ENCODE results near the gene FADS1. TPM values are rescaled to one million over a fixed set of nuclear protein-coding genes. Genes with fewer than 3 reads are reported as not detected.

The FADS1 gene
- total and polyA plus RNA-seq, 2 donors (not counting 3 experiments of a cell fraction or from before 2014, with no cell fraction given) = 110 to 121 TPM

DNA sequence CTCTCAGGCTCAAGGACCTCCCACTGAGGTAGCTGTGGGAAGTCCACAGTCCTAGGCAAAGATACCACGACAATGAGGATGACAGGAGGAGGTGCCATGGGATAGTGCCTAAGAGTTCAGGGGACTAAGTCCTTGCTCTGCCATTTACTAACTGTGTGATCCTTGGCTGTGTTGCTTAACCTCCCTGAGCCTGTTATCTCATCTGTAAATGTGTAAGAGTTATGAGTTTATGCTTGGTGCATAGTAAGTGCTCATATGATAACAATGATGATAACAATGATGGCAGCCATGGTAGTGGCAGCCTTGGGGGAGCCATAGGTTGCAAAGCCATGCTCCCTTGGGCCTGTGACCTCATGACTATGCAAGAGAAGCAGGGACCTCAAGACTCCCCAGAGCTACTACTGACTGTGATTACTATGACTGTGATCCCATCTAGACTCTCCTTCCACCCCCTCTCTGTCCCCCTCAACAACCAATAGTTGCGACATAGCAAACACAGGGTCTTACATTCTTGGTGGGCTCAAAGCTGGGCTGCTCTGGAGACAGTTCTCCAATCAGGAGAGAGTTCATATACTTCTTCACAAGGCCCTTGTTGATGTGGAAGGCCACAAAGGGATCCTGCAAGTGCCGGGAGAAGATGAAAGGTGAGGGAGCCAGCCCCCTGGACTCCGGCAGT is 3.9 kb downstream of the FADS1 start:
- TF ChIP-seq FOS (IDR thresholded peaks at IDR 0.05; ENCODE audit: borderline replicate concordance, insufficient read depth, low read length) (no peak), GATA2 (IDR thresholded peaks at IDR 0.05; ENCODE audit: insufficient read depth, insufficient read length, low read depth, low read length) (no peak), MYC (IDR thresholded peaks at IDR 0.05; ENCODE audit: low read depth, low read length) (no peak), EZH2 (IDR thresholded peaks at IDR 0.05; ENCODE audit: borderline replicate concordance, low read depth, low read length, severe bottlenecking) (no peak)
- TF ChIP-seq, protein P1, sequence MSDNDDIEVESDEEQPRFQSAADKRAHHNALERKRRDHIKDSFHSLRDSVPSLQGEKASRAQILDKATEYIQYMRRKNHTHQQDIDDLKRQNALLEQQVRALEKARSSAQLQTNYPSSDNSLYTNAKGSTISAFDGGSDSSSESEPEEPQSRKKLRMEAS (IDR thresholded peaks at IDR 0.05; ENCODE audit: insufficient read depth, insufficient read length) = no peak
- no peaks in the 10 kb centered on the region for H3K9me1 ChIP-seq (replicated peaks; ENCODE audit: control insufficient read depth, extremely low read depth, insufficient read depth, low read length)
- intact Hi-C loops (cut with micrococcal nuclease) = no loop called here
- H3K79me2 ChIP-seq (ENCODE audit: control insufficient read depth, insufficient read depth, low read length) = peaks cover 20% of the 10 kb centered on the region
- H4K20me1 ChIP-seq (replicated peaks; ENCODE audit: control insufficient read depth, extremely low read depth, insufficient read depth, low read length) = no peaks in the 10 kb centered on the region
- DNase-seq (ENCODE audit: low read depth, low spot score) (no peak), FAIRE-seq (no peak)
- dilution Hi-C loops (cut with MboI; ENCODE audit: extremely low pct_ligation_motif_present, low sequenced_read_pairs) = no loop called here
- ChIA-PET CTCF (interaction anchor here (1.4 kb wide), 2 partner anchors 12 to 16 kb away, joined by 3 read pairs; no protein-coding TSS in a partner anchor), POLR2A (no interaction called here)
- H3K4me3 ChIP-seq (replicated peaks in 1 of 3; ENCODE audit: insufficient read depth in 1 of 3, low read depth in 1 of 3, low read length in 3 of 3) = no peak overlapping the region
- H3K27me3 ChIP-seq (ENCODE audit: control insufficient read depth in 2 of 2, insufficient read depth in 2 of 2, low read length in 2 of 2) = no peaks in the 10 kb centered on the region
- BruUV-seq (replicated peaks) = no TSS peak
- no peak overlapping the region for H3K9ac ChIP-seq (replicated peaks; ENCODE audit: extremely low read depth, insufficient read depth, low read length)
- H3K9me3 ChIP-seq (replicated peaks; ENCODE audit: control insufficient read depth, insufficient read depth, low read length) = no peaks in the 10 kb centered on the region
- no peak overlapping the region for H3K27ac ChIP-seq (ENCODE audit: insufficient read depth, low read depth, low read length)
- H3K4me2 ChIP-seq (ENCODE audit: insufficient read depth, low read length) = no peak overlapping the region
- H3K36me3 ChIP-seq (ENCODE audit: control insufficient read depth in 2 of 2, extremely low read depth in 1 of 2, insufficient read depth in 2 of 2, low read length in 2 of 2) = peaks cover 21 to 30% of the 10 kb centered on the region in 2 experiments
- no peak overlapping the region for H2AFZ ChIP-seq (ENCODE audit: low read depth, low read length)
- peaks cover 12% of the 10 kb centered on the region for H3K4me1 ChIP-seq (ENCODE audit: control insufficient read depth, extremely low read depth, insufficient read depth, low read length)

DNA sequence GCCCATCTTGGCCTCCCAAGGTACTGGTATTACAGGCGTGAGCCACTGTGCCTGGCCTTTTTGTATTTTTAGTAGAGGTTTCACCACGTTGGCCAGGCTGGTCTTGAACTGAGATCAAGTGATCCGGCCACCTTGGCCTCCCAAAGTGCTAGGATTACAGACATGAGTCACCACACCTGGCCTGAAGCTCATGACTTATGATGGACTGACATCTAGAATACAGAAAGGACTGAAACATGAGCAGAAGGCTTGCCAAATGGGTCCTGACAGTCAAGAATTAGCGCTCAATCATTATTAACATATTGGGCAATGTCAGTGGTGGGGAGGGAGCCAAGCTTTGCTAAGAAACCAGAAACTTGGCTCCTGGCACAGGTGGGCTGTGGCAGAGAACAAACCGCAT is 5.0 kb downstream of the FADS1 start:
- Histone ChIP-seq H3K9me1 (replicated peaks; ENCODE audit: control insufficient read depth, extremely low read depth, insufficient read depth, low read length) (no peaks in the 10 kb centered on the region), H2AFZ (ENCODE audit: low read depth, low read length) (no peak overlapping the region), H3K36me3 (ENCODE audit: control insufficient read depth in 2 of 2, extremely low read depth in 1 of 2, insufficient read depth in 2 of 2, low read length in 2 of 2) (peaks cover 25 to 31% of the 10 kb centered on the region in 2 experiments), H3K27me3 (ENCODE audit: control insufficient read depth in 2 of 2, insufficient read depth in 2 of 2, low read length in 2 of 2) (no peaks in the 10 kb centered on the region), H3K9me3 (replicated peaks; ENCODE audit: control insufficient read depth, insufficient read depth, low read length) (no peaks in the 10 kb centered on the region), H3K4me1 (ENCODE audit: control insufficient read depth, extremely low read depth, insufficient read depth, low read length) (peaks cover 3% of the 10 kb centered on the region), H3K4me3 (replicated peaks in 1 of 3; ENCODE audit: insufficient read depth in 1 of 3, low read depth in 1 of 3, low read length in 3 of 3) (no peak overlapping the region), H3K4me2 (ENCODE audit: insufficient read depth, low read length) (no peak overlapping the region), H4K20me1 (replicated peaks; ENCODE audit: control insufficient read depth, extremely low read depth, insufficient read depth, low read length) (no peaks in the 10 kb centered on the region), H3K9ac (replicated peaks; ENCODE audit: extremely low read depth, insufficient read depth, low read length) (no peak overlapping the region), H3K79me2 (ENCODE audit: control insufficient read depth, insufficient read depth, low read length) (peaks cover 15% of the 10 kb centered on the region), H3K27ac (ENCODE audit: insufficient read depth, low read depth, low read length) (no peak overlapping the region)
- TF ChIP-seq, protein P2, sequence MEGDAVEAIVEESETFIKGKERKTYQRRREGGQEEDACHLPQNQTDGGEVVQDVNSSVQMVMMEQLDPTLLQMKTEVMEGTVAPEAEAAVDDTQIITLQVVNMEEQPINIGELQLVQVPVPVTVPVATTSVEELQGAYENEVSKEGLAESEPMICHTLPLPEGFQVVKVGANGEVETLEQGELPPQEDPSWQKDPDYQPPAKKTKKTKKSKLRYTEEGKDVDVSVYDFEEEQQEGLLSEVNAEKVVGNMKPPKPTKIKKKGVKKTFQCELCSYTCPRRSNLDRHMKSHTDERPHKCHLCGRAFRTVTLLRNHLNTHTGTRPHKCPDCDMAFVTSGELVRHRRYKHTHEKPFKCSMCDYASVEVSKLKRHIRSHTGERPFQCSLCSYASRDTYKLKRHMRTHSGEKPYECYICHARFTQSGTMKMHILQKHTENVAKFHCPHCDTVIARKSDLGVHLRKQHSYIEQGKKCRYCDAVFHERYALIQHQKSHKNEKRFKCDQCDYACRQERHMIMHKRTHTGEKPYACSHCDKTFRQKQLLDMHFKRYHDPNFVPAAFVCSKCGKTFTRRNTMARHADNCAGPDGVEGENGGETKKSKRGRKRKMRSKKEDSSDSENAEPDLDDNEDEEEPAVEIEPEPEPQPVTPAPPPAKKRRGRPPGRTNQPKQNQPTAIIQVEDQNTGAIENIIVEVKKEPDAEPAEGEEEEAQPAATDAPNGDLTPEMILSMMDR (IDR thresholded peaks at IDR 0.05; ENCODE audit: extremely low read depth in 1 of 2, insufficient read depth in 1 of 2, low read depth in 1 of 2, low read length in 2 of 2) = no peak
- TF ChIP-seq JUN (IDR thresholded peaks at IDR 0.05; ENCODE audit: borderline replicate concordance, insufficient read depth, insufficient read length, low read depth) (no peak), GATA2 (IDR thresholded peaks at IDR 0.05; ENCODE audit: insufficient read depth, insufficient read length, low read depth, low read length) (no peak), FOS (IDR thresholded peaks at IDR 0.05; ENCODE audit: borderline replicate concordance, insufficient read depth, low read length) (no peak), MYC (IDR thresholded peaks at IDR 0.05; ENCODE audit: low read depth, low read length) (no peak), POLR2A (IDR thresholded peaks at IDR 0.05; ENCODE audit: low read depth, low read length) (no peak), EZH2 (IDR thresholded peaks at IDR 0.05; ENCODE audit: borderline replicate concordance, low read depth, low read length, severe bottlenecking) (no peak), POLR2AphosphoS5 (IDR thresholded peaks at IDR 0.05; ENCODE audit: insufficient read depth, low read depth, low read length) (no peak)
- TF ChIP-seq, protein P1 (IDR thresholded peaks at IDR 0.05; ENCODE audit: insufficient read depth, insufficient read length) = no peak
- no peak for DNase-seq (ENCODE audit: low read depth, low spot score)
- BruUV-seq (replicated peaks) = no TSS peak
- ChIA-PET POLR2A (no interaction called here), CTCF (interaction anchor here (0.7 to 1.4 kb wide), 2 partner anchors 10 to 15 kb away, joined by 3 read pairs; no protein-coding TSS in a partner anchor)
- dilution Hi-C loops (cut with MboI; ENCODE audit: extremely low pct_ligation_motif_present, low sequenced_read_pairs) (no loop called here), intact Hi-C loops (cut with micrococcal nuclease) (no loop called here)
- no peak for FAIRE-seq

Data from endothelial cell of umbilical vein (primary cell).